ENCODE measurements around the gene AP3S2.

AP3S2 gene

GRCh38 chr15:89826671-89827655 lies 66.8 kb downstream of the AP3S2 start:
- no peak overlapping the region for H3K4me3 ChIP-seq (ENCODE audit: low read length)
- TF ChIP-seq ZNF274 (IDR thresholded peaks at IDR 0.05; ENCODE audit: low read depth, low read length): no peak

GRCh38 chr15:89825271-89825940 lies 68.4 kb downstream of the AP3S2 start:
- TF ChIP-seq ZNF274 (IDR thresholded peaks at IDR 0.05; ENCODE audit: low read depth, low read length): no peak

GRCh38 chr15:89824607-89824867 lies 69.3 kb downstream of the AP3S2 start:
- no peak for TF ChIP-seq ZNF274 (IDR thresholded peaks at IDR 0.05; ENCODE audit: low read depth, low read length)
- no peak overlapping the region for H3K4me3 ChIP-seq (ENCODE audit: low read length)

More at GRCh38 chr15:89825271-89825940, 68.4 kb downstream of the AP3S2 start:
- no peak overlapping the region for H3K4me3 ChIP-seq (ENCODE audit: low read length)

- TF ChIP-seq ZNF274 (IDR thresholded peaks at IDR 0.05; ENCODE audit: low read depth, low read length): no peak
- H3K4me3 ChIP-seq (ENCODE audit: low read length): no peak overlapping the region
These were observed 69.8 kb downstream of the AP3S2 start for GRCh38 chr15:89823836-89824606.

GRCh38 chr15:89822951-89823711 lies 70.7 kb downstream of the AP3S2 start:
- no peak for TF ChIP-seq ZNF274 (IDR thresholded peaks at IDR 0.05; ENCODE audit: low read depth, low read length)
- no peak overlapping the region for H3K4me3 ChIP-seq (ENCODE audit: low read length)

- no peak overlapping the region for H3K4me3 ChIP-seq (ENCODE audit: low read length)
- no peak for TF ChIP-seq ZNF274 (IDR thresholded peaks at IDR 0.05; ENCODE audit: low read depth, low read length)
These were observed 71.2 kb downstream of the AP3S2 start for GRCh38 chr15:89822611-89822950.

GRCh38 chr15:89822026-89822425 lies 71.8 kb downstream of the AP3S2 start:
- H3K4me3 ChIP-seq (ENCODE audit: low read length): no peak overlapping the region
- TF ChIP-seq ZNF274 (IDR thresholded peaks at IDR 0.05; ENCODE audit: low read depth, low read length): no peak

GRCh38 chr15:89820666-89821611 lies 72.9 kb downstream of the AP3S2 start:
- TF ChIP-seq ZNF274 (IDR thresholded peaks at IDR 0.05; ENCODE audit: low read depth, low read length): no peak
- no peak overlapping the region for H3K4me3 ChIP-seq (ENCODE audit: low read length)

GRCh38 chr15:89818287-89818686 lies 75.5 kb downstream of the AP3S2 start:
- H3K4me3 ChIP-seq (ENCODE audit: low read length): no peak overlapping the region
- TF ChIP-seq ZNF274 (IDR thresholded peaks at IDR 0.05; ENCODE audit: low read depth, low read length): no peak

GRCh38 chr15:89817701-89818280 lies 76.0 kb downstream of the AP3S2 start:
- TF ChIP-seq ZNF274 (IDR thresholded peaks at IDR 0.05; ENCODE audit: low read depth, low read length): no peak
- H3K4me3 ChIP-seq (ENCODE audit: low read length): no peak overlapping the region

- TF ChIP-seq ZNF274 (IDR thresholded peaks at IDR 0.05; ENCODE audit: low read depth, low read length): no peak
- no peak overlapping the region for H3K4me3 ChIP-seq (ENCODE audit: low read length)
These were observed 78.0 kb downstream of the AP3S2 start for GRCh38 chr15:89815769-89816168.

GRCh38 chr15:89814112-89814742 lies 79.6 kb downstream of the AP3S2 start:
- TF ChIP-seq ZNF274 (IDR thresholded peaks at IDR 0.05; ENCODE audit: low read depth, low read length): no peak
- no peak overlapping the region for H3K4me3 ChIP-seq (ENCODE audit: low read length)

All from GM08714 (cell line).